ENCODE results near the gene RFPL4A. TPM values are rescaled to one million over a fixed set of nuclear protein-coding genes. Genes with fewer than 3 reads are reported as not detected.

The RFPL4A gene
- total and polyA plus RNA-seq, 2 of the 8 experiments (the other 6 are each of a cell fraction or from before 2014, with no cell fraction given): not detected

DNA sequence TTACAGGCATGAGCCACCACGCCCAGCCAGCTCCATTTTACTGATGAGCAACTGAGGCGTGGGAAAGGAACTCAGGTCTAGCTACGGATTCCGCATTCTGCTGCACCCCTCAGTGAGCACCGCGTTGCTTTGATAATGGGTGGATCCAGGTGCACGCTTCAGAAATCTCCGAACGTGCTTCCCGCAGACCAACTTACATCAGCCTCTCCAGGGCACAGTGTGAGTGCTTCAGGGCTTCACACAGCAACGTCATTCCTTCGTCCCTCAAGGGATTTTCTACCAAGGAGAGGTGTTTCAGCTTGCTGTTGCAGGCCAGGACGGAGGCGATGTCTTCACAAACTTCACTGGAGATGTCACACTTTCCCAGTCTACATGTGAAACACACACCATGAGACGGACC lies 42.4 kb upstream of the RFPL4A start (continued):
- TF ChIP-seq KDM1A (IDR thresholded peaks at IDR 0.05; ENCODE audit: borderline replicate concordance, low read length): no peak
- TF ChIP-seq, protein P1, sequence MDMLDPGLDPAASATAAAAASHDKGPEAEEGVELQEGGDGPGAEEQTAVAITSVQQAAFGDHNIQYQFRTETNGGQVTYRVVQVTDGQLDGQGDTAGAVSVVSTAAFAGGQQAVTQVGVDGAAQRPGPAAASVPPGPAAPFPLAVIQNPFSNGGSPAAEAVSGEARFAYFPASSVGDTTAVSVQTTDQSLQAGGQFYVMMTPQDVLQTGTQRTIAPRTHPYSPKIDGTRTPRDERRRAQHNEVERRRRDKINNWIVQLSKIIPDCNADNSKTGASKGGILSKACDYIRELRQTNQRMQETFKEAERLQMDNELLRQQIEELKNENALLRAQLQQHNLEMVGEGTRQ (IDR thresholded peaks at IDR 0.05; ENCODE audit: low read length): no peak

Data from H1 (cell line).